ENCODE data around the gene RAD51B. TPM values are rescaled to one million over a fixed set of nuclear protein-coding genes. Genes with fewer than 3 reads are reported as not detected.

Gene RAD51B
- total RNA-seq, 1 experiment from 2014 or later, result 16.7 TPM

DNA sequence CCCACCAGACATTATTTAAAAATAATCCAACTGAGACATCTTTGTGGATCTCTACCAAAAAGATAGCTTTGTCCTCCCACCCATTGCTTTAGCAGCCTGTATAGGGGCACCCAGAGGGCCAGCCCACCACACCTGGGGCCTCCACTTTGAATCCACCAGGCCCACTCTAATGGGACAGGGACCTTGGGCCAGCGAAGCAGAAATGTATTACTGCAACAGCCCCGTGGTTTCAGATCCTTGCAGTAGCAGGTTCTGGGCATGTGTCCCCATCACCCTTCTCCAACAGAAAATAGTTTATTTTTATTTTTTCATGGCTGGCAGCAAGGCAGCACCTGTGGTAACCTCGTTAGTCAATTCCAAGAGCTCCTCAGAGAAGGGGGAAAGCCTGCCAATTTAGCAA, 754.9 kb downstream of the RAD51B start:
- H3K27ac ChIP-seq (ENCODE audit: insufficient read length, low read depth, low read length), result no peak overlapping the region
- no peak overlapping the region for H3K56ac ChIP-seq (ENCODE audit: insufficient read length, low read depth, low read length)
- no peak for TF ChIP-seq CTCF (conservative IDR thresholded peaks at IDR 0.05)
- H4K8ac ChIP-seq (replicated peaks; ENCODE audit: insufficient read length, low read depth, low read length), result no peak overlapping the region
- no peak overlapping the region for H3T11ph ChIP-seq (ENCODE audit: low read length)
- H2BK5ac ChIP-seq (ENCODE audit: insufficient read length, low read length), result no peak overlapping the region
- DNase-seq, result no peak
- H3K9ac ChIP-seq (ENCODE audit: extremely low read depth, insufficient read length, low read length), result no peak overlapping the region
- H3K14ac ChIP-seq (ENCODE audit: insufficient read depth, low read length), result no peak overlapping the region
- no peak overlapping the region for H2BK15ac ChIP-seq (ENCODE audit: low read depth, low read length)
- H3K27ac Mint-ChIP-seq, result peak overlapping the region in 1 of 3 experiments; percentile 41; a peak in 1 of 7 replicates
- H3K4me1 ChIP-seq (ENCODE audit: insufficient read depth, low read length), result no peaks in the 10 kb centered on the region
- no peak overlapping the region for H2AFZ ChIP-seq (ENCODE audit: low read length)
- H3K23ac ChIP-seq (ENCODE audit: insufficient read length, low read depth, low read length), result no peak overlapping the region
- H3K79me1 ChIP-seq (ENCODE audit: insufficient read depth, low read depth, low read length, poor library complexity, severe bottlenecking), result no peaks in the 10 kb centered on the region
- H3K36me3 Mint-ChIP-seq (ENCODE audit: insufficient read depth in 1 of 3, low read depth in 3 of 3), result peaks cover 0 to 4% (median 0%) of the 10 kb centered on the region in 3 experiments; a peak in 2 of 7 replicates
- H2BK120ac ChIP-seq (ENCODE audit: low read depth, low read length, poor library complexity, severe bottlenecking), result no peak overlapping the region
- H3K18ac ChIP-seq (ENCODE audit: insufficient read length, low read depth, low read length), result no peak overlapping the region
- peaks cover 12 to 16% of the 10 kb centered on the region in 2 experiments for H3K4me1 Mint-ChIP-seq
- H3K4ac ChIP-seq (ENCODE audit: low read depth, low read length), result no peak overlapping the region
- no peak overlapping the region for H4K91ac ChIP-seq (ENCODE audit: insufficient read length, low read depth, low read length)
- H3K9me3 Mint-ChIP-seq, result peaks cover 3 to 7% of the 10 kb centered on the region in 2 experiments; a peak in 1 of 5 replicates
- H4K20me1 ChIP-seq (ENCODE audit: control insufficient read depth, insufficient read depth, insufficient read length), result no peaks in the 10 kb centered on the region
- no peak overlapping the region for H2BK12ac ChIP-seq (ENCODE audit: insufficient read length, low read depth, low read length)
- H3K27me3 ChIP-seq (ENCODE audit: insufficient read depth, low read length), result no peaks in the 10 kb centered on the region
- no peak overlapping the region for H2AK5ac ChIP-seq (ENCODE audit: insufficient read length, low read length)
- H3K27me3 Mint-ChIP-seq (ENCODE audit: low read depth), result peaks cover 2% of the 10 kb centered on the region
- no peak overlapping the region for H3K4me2 ChIP-seq (ENCODE audit: insufficient read depth, insufficient read length, low read length)
- no peaks in the 10 kb centered on the region for H3K79me2 ChIP-seq (ENCODE audit: insufficient read depth, low read length)
- no peak overlapping the region for H3K4me3 Mint-ChIP-seq
- H3K9me3 ChIP-seq (ENCODE audit: control insufficient read depth, low read depth, low read length), result no peaks in the 10 kb centered on the region
- no peaks in the 10 kb centered on the region for H3K23me2 ChIP-seq (ENCODE audit: insufficient read length, low read depth, low read length, poor library complexity, severe bottlenecking)
- H4K5ac ChIP-seq (ENCODE audit: insufficient read length, low read depth, low read length), result no peak overlapping the region
- WGBS (ENCODE audit: extremely low coverage, insufficient read length, low lambda C conversion rate), result no CpG with 5 or more reads among the region's 3 CpGs
- no peak overlapping the region for H2BK20ac ChIP-seq (ENCODE audit: low read depth, low read length, poor library complexity, severe bottlenecking)
